Measurements from ENCODE around the gene MAGI2. TPM values are rescaled to one million over a fixed set of nuclear protein-coding genes. Genes with fewer than 3 reads are reported as not detected.

Gene MAGI2
- total RNA-seq, 1 donor from 2014 or later = 5.4 TPM

GRCh38 chr7:78224923-78225322 lies 1228.5 kb downstream of the MAGI2 start:
- no peak overlapping the region for H3K4me3 ChIP-seq (ENCODE audit: insufficient read depth, low read depth, low read length)
- no peaks in the 10 kb centered on the region for H3K4me1 ChIP-seq (ENCODE audit: insufficient read depth, low read length)
- Mint-ChIP-seq H3K9me3 (ENCODE audit: unreplicated experiment) (no peaks in the 10 kb centered on the region), H3K27me3 (ENCODE audit: low read depth, unreplicated experiment) (no peaks in the 10 kb centered on the region), H3K36me3 (ENCODE audit: low read depth, unreplicated experiment) (no peaks in the 10 kb centered on the region), H3K4me1 (ENCODE audit: low read depth, unreplicated experiment) (peaks cover 17% of the 10 kb centered on the region), H3K27ac (ENCODE audit: unreplicated experiment) (no peak overlapping the region), H3K4me3 (ENCODE audit: unreplicated experiment) (no peak overlapping the region)
- no peak overlapping the region for H3K4me2 ChIP-seq (ENCODE audit: low read length)
- H3K9ac ChIP-seq (ENCODE audit: low read length) = no peak overlapping the region
- FAIRE-seq = no peak
- no peak for DNase-seq (ENCODE audit: low read depth)
- H3K9me3 ChIP-seq (ENCODE audit: insufficient read depth, low read depth, low read length) = no peaks in the 10 kb centered on the region
- H3K36me3 ChIP-seq (ENCODE audit: insufficient read depth, low read length) = no peaks in the 10 kb centered on the region
- no peak overlapping the region for H3K27ac ChIP-seq (ENCODE audit: low read depth, low read length)
- no peak for TF ChIP-seq EZH2 (IDR thresholded peaks at IDR 0.05; ENCODE audit: insufficient read depth, low read length)
- no peak for TF ChIP-seq CTCF (IDR thresholded peaks at IDR 0.05; ENCODE audit: insufficient read depth, low read depth, low read length)
- no peaks in the 10 kb centered on the region for H4K20me1 ChIP-seq (ENCODE audit: insufficient read depth, low read length)
- H2AFZ ChIP-seq (ENCODE audit: low read depth, low read length) = no peak overlapping the region
- no peaks in the 10 kb centered on the region for H3K79me2 ChIP-seq (ENCODE audit: insufficient read depth, low read length)
- H3K27me3 ChIP-seq (ENCODE audit: insufficient read depth, low read length) = no peaks in the 10 kb centered on the region

GRCh38 chr7:78223598-78223997 lies 1229.9 kb downstream of the MAGI2 start:
- Histone ChIP-seq H4K20me1 (ENCODE audit: insufficient read depth, low read length) (no peaks in the 10 kb centered on the region), H2AFZ (ENCODE audit: low read depth, low read length) (no peak overlapping the region), H3K4me1 (ENCODE audit: insufficient read depth, low read length) (no peaks in the 10 kb centered on the region), H3K36me3 (ENCODE audit: insufficient read depth, low read length) (no peaks in the 10 kb centered on the region), H3K27me3 (ENCODE audit: insufficient read depth, low read length) (no peaks in the 10 kb centered on the region), H3K4me3 (ENCODE audit: insufficient read depth, low read depth, low read length) (no peak overlapping the region), H3K9ac (ENCODE audit: low read length) (no peak overlapping the region), H3K79me2 (ENCODE audit: insufficient read depth, low read length) (no peaks in the 10 kb centered on the region), H3K4me2 (ENCODE audit: low read length) (no peak overlapping the region), H3K9me3 (ENCODE audit: insufficient read depth, low read depth, low read length) (no peaks in the 10 kb centered on the region), H3K27ac (ENCODE audit: low read depth, low read length) (no peak overlapping the region)
- Mint-ChIP-seq H3K36me3 (ENCODE audit: low read depth, unreplicated experiment) (no peaks in the 10 kb centered on the region), H3K9me3 (ENCODE audit: unreplicated experiment) (peaks cover 2% of the 10 kb centered on the region), H3K27ac (ENCODE audit: unreplicated experiment) (no peak overlapping the region), H3K27me3 (ENCODE audit: low read depth, unreplicated experiment) (no peaks in the 10 kb centered on the region), H3K4me3 (ENCODE audit: unreplicated experiment) (no peak overlapping the region), H3K4me1 (ENCODE audit: low read depth, unreplicated experiment) (peaks cover 21% of the 10 kb centered on the region)
- DNase-seq (ENCODE audit: low read depth) (no peak), FAIRE-seq (no peak)
- TF ChIP-seq CTCF (IDR thresholded peaks at IDR 0.05; ENCODE audit: insufficient read depth, low read depth, low read length) (no peak), EZH2 (IDR thresholded peaks at IDR 0.05; ENCODE audit: insufficient read depth, low read length) (no peak)

- H3K36me3 Mint-ChIP-seq (ENCODE audit: low read depth, unreplicated experiment) = no peaks in the 10 kb centered on the region
- H3K27me3 Mint-ChIP-seq (ENCODE audit: low read depth, unreplicated experiment) = no peaks in the 10 kb centered on the region
- no peaks in the 10 kb centered on the region for H3K36me3 ChIP-seq (ENCODE audit: insufficient read depth, low read length)
- no peak overlapping the region for H3K27ac ChIP-seq (ENCODE audit: low read depth, low read length)
- no peak overlapping the region for H3K9ac ChIP-seq (ENCODE audit: low read length)
- H3K4me3 ChIP-seq (ENCODE audit: insufficient read depth, low read depth, low read length) = no peak overlapping the region
- H3K4me1 Mint-ChIP-seq (ENCODE audit: low read depth, unreplicated experiment) = peaks cover 31% of the 10 kb centered on the region
- H3K4me3 Mint-ChIP-seq (ENCODE audit: unreplicated experiment) = no peak overlapping the region
- H3K27ac Mint-ChIP-seq (ENCODE audit: unreplicated experiment) = no peak overlapping the region
- DNase-seq (ENCODE audit: low read depth) = peak; percentile 41
- no peaks in the 10 kb centered on the region for H3K4me1 ChIP-seq (ENCODE audit: insufficient read depth, low read length)
- no peaks in the 10 kb centered on the region for H3K79me2 ChIP-seq (ENCODE audit: insufficient read depth, low read length)
- H3K4me2 ChIP-seq (ENCODE audit: low read length) = no peak overlapping the region
- H2AFZ ChIP-seq (ENCODE audit: low read depth, low read length) = no peak overlapping the region
- FAIRE-seq = peak; percentile 89
- H3K27me3 ChIP-seq (ENCODE audit: insufficient read depth, low read length) = no peaks in the 10 kb centered on the region
- no peaks in the 10 kb centered on the region for H3K9me3 ChIP-seq (ENCODE audit: insufficient read depth, low read depth, low read length)
- H4K20me1 ChIP-seq (ENCODE audit: insufficient read depth, low read length) = no peaks in the 10 kb centered on the region
- peaks cover 2% of the 10 kb centered on the region for H3K9me3 Mint-ChIP-seq (ENCODE audit: unreplicated experiment)
- TF ChIP-seq EZH2 (IDR thresholded peaks at IDR 0.05; ENCODE audit: insufficient read depth, low read length) (no peak), CTCF (IDR thresholded peaks at IDR 0.05; ENCODE audit: insufficient read depth, low read depth, low read length) (no peak)
Observed at GRCh38 chr7:78222001-78222751, 1231.3 kb downstream of the MAGI2 start.

All from astrocyte (in vitro differentiated cells and primary cell).